Measurements from ENCODE around the gene CA9.

Gene CA9

DNA sequence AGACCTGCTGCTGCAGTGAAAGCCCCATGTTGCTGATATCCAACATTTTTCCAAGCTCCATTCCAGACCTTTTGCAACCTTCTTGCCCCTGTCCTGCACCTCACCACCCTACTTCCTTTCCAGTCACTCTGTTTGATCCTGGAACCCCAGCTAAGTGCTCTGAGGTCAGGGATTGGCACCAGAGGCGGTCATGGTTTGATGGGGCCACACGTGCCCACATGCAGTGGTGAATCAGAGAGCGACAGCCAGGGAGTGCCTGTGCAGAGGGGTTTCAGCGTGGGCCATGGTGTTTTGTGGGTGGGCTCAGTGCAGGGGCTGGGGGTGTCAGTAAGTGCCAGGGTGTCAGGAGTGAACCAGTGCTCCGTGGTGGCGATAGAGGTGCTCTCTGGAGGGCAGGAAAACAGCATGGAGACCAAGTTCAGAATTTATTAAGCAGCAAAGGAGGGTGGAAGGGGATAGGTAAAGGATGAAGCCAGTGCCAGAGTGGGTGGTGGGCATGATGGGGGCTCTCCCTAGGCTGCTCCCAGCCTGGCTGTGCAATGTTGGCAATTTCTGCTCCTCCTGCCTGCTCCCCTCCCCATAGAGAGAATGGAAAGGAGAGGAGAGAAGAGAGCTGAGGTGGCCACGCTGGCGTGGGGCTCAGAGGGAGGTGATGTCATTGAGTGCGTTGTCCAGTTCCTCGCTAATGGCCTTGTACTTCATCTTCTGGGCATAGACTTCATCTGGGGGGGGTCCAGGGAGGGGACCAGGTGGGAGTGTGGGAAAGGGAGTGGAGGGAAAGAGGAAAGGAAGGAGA lies 9.0 kb downstream of the CA9 start:
- DNase-seq (no peak), ATAC-seq (ENCODE audit: insufficient read depth, low read depth) (no peak)
- Histone ChIP-seq H3K9me3 (ENCODE audit: insufficient read depth, low read length, severe bottlenecking) (no peaks in the 10 kb centered on the region), H3K27ac (ENCODE audit: low read length) (no peak overlapping the region), H3K4me2 (ENCODE audit: insufficient read depth, low read length) (no peak overlapping the region), H3K36me3 (ENCODE audit: insufficient read depth, low read length) (peaks cover 41% of the 10 kb centered on the region), H3K27me3 (ENCODE audit: insufficient read depth, low read length, poor library complexity) (no peaks in the 10 kb centered on the region), H2AFZ (ENCODE audit: low read depth, low read length) (no peak overlapping the region), H3K9ac (ENCODE audit: low read depth, low read length) (no peak overlapping the region), H3K4me3 (ENCODE audit: low read depth in 1 of 2, low read length in 2 of 2) (no peak overlapping the region), H3K4me1 (ENCODE audit: insufficient read depth, low read length) (no peaks in the 10 kb centered on the region), H3K79me2 (ENCODE audit: insufficient read depth, low read length) (no peaks in the 10 kb centered on the region), H4K20me1 (ENCODE audit: insufficient read depth, low read length) (no peaks in the 10 kb centered on the region; the same call in 1 of the 2 replicates)
- TF ChIP-seq EZH2 (IDR thresholded peaks at IDR 0.05; ENCODE audit: borderline replicate concordance, low read depth, low read length, severe bottlenecking) = no peak
- no peak for TF ChIP-seq CTCF (IDR thresholded peaks at IDR 0.05; ENCODE audit: borderline replicate concordance, extremely low read depth, low read length, poor library complexity, severe bottlenecking)

- Histone ChIP-seq H4K20me1 (ENCODE audit: insufficient read depth, low read length) (no peaks in the 10 kb centered on the region; the same call in 1 of the 2 replicates), H3K9me3 (ENCODE audit: insufficient read depth, low read length, severe bottlenecking) (no peaks in the 10 kb centered on the region), H3K79me2 (ENCODE audit: insufficient read depth, low read length) (no peaks in the 10 kb centered on the region), H3K27me3 (ENCODE audit: insufficient read depth, low read length, poor library complexity) (no peaks in the 10 kb centered on the region), H3K4me2 (ENCODE audit: insufficient read depth, low read length) (no peak overlapping the region), H3K27ac (ENCODE audit: low read length) (no peak overlapping the region), H3K4me1 (ENCODE audit: insufficient read depth, low read length) (peaks cover 2% of the 10 kb centered on the region; the same call in 1 of the 2 replicates), H3K36me3 (ENCODE audit: insufficient read depth, low read length) (peaks cover 45% of the 10 kb centered on the region), H2AFZ (ENCODE audit: low read depth, low read length) (no peak overlapping the region), H3K4me3 (ENCODE audit: low read depth in 1 of 2, low read length in 2 of 2) (no peak overlapping the region), H3K9ac (ENCODE audit: low read depth, low read length) (no peak overlapping the region)
- ATAC-seq (ENCODE audit: insufficient read depth, low read depth) (no peak), DNase-seq (no peak)
- TF ChIP-seq CTCF (IDR thresholded peaks at IDR 0.05; ENCODE audit: borderline replicate concordance, extremely low read depth, low read length, poor library complexity, severe bottlenecking) = no peak
- no peak for TF ChIP-seq EZH2 (IDR thresholded peaks at IDR 0.05; ENCODE audit: borderline replicate concordance, low read depth, low read length, severe bottlenecking)
Measured at GRCh38 chr9:35683323-35683722, 9.6 kb downstream of the CA9 start.

GRCh38 chr9:35684921-35685320 lies 11.2 kb downstream of the CA9 start:
- Histone ChIP-seq H3K4me2 (ENCODE audit: insufficient read depth, low read length) (no peak overlapping the region), H4K20me1 (ENCODE audit: insufficient read depth, low read length) (no peaks in the 10 kb centered on the region; the same call in 1 of the 2 replicates), H3K79me2 (ENCODE audit: insufficient read depth, low read length) (no peaks in the 10 kb centered on the region), H3K27me3 (ENCODE audit: insufficient read depth, low read length, poor library complexity) (no peaks in the 10 kb centered on the region), H3K9ac (ENCODE audit: low read depth, low read length) (no peak overlapping the region), H3K4me3 (ENCODE audit: low read depth in 1 of 2, low read length in 2 of 2) (no peak overlapping the region), H3K36me3 (ENCODE audit: insufficient read depth, low read length) (peaks cover 48% of the 10 kb centered on the region), H2AFZ (ENCODE audit: low read depth, low read length) (no peak overlapping the region), H3K9me3 (ENCODE audit: insufficient read depth, low read length, severe bottlenecking) (no peaks in the 10 kb centered on the region), H3K4me1 (ENCODE audit: insufficient read depth, low read length) (peaks cover 16% of the 10 kb centered on the region), H3K27ac (ENCODE audit: low read length) (no peak overlapping the region)
- TF ChIP-seq CTCF (IDR thresholded peaks at IDR 0.05; ENCODE audit: borderline replicate concordance, extremely low read depth, low read length, poor library complexity, severe bottlenecking) (no peak), EZH2 (IDR thresholded peaks at IDR 0.05; ENCODE audit: borderline replicate concordance, low read depth, low read length, severe bottlenecking) (no peak)
- DNase-seq (no peak), ATAC-seq (ENCODE audit: insufficient read depth, low read depth) (no peak)
